ENCODE results near the gene CLPSL2. TPM values are rescaled to one million over a fixed set of nuclear protein-coding genes. Genes with fewer than 3 reads are reported as not detected.

CLPSL2 gene
- polyA plus RNA-seq, 1 experiment: not detected

DNA sequence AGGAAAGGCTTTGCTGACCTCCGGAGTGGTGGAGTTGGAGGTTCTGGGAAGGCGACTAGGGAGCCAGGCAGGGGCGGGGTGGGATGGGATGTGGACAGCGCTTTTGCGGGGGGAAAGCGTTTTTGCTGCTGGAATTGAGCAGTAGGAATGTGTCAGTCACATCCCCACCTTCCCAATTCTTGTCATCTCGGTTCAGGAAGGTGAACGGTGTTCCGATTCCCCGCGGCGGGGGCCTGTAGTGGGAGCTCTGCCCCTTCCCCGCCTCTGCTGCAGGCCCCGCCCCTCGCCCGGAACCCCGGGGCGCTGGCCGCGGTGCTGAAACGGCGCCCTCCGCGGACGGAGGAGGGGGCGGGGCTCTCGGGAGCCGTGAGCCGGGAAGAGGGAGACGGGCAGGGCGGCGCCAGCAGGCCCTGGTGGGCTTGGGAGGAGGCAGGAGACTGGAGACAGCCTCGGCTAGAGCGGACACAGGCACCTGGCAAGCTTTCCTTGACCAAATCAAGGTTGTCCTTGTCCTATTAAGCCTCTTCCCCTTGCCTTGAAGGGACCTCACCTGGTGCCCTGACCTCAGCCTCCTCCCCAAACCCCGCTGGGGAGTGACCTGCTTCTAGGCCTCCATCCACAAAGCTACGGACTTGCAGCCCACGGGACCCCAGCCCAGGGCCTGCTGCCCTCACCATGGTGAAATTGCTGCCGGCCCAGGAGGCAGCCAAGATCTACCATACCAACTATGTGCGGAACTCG is 28.8 kb downstream of the CLPSL2 start, which contains the start of gene LHFPL5:
Gene LHFPL5, plus strand, starts transcription at position 357 of the 741 bp plus-strand sequence. Its CDS starts 319 bp downstream, at position 676.
- no peak for TF ChIP-seq CTCF (IDR thresholded peaks at IDR 0.05; ENCODE audit: low read depth, low read length)
- CTCF ChIA-PET: no interaction called here
- Histone ChIP-seq H3K4me3 (ENCODE audit: low read depth, low read length) (peak within 1 kb of the TSS; percentile 41), H3K27me3 (ENCODE audit: control insufficient read depth, insufficient read depth, low read length) (no peaks in the 10 kb centered on the region), H3K27ac (ENCODE audit: low read depth, low read length) (no peak within 1 kb of the TSS), H3K9me3 (ENCODE audit: control insufficient read depth, insufficient read depth, low read length) (peaks cover 8% of the 10 kb centered on the region; the same call in 1 of the 2 replicates)
- POLR2A ChIA-PET: no interaction called here
- no peak for DNase-seq (ENCODE audit: low read depth, low spot score)

DNA sequence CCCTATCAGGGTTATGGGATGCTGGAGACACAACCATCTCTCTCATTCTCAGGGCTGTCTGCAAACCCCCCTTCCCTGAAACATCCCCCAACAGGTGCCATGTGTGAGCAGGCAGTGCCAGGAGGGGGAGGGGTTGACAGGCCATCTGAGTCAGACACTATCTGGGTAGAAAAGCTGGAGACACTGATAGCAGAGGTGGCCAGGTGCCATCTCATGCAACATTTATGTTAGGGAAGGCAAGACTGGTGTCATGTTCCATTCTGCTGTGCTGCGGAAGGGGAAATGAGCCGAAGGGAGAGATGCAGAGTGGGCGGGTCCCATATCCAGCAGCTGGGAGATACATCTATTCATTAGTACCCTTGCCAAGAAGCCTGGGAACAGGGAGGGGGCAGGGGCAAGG is 32.3 kb downstream of the CLPSL2 start:
- DNase-seq (ENCODE audit: low read depth, low spot score): no peak
- Histone ChIP-seq H3K4me3 (ENCODE audit: low read depth, low read length) (no peak overlapping the region), H3K27me3 (ENCODE audit: control insufficient read depth, insufficient read depth, low read length) (no peaks in the 10 kb centered on the region), H3K9me3 (ENCODE audit: control insufficient read depth, insufficient read depth, low read length) (peaks cover 8% of the 10 kb centered on the region; the same call in 1 of the 2 replicates), H3K27ac (ENCODE audit: low read depth, low read length) (no peak overlapping the region)
- POLR2A ChIA-PET: no interaction called here
- no peak for TF ChIP-seq CTCF (IDR thresholded peaks at IDR 0.05; ENCODE audit: low read depth, low read length)
- CTCF ChIA-PET: no interaction called here

DNA sequence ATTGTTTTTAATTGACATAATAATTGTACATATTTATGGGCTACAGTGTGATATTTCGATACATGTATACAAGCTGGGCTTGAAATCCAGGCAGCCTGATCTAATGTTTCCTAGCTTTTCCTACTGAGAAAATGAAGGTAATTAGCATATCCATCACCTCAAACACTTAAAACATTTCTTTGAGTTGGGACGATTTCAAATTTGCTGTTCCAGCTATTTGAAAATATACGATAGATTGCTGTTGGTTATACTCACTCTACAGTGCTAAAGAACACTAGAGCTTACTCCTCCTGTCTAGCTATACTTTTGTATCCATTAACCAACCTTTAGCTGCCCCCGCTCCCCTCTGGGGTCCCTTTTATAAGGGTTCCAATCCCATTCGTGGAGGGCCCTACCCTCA is 33.4 kb downstream of the CLPSL2 start:
- H3K27ac ChIP-seq (ENCODE audit: low read depth, low read length): no peak overlapping the region
- peaks cover 8% of the 10 kb centered on the region; the same call in 1 of the 2 replicates for H3K9me3 ChIP-seq (ENCODE audit: control insufficient read depth, insufficient read depth, low read length)
- TF ChIP-seq CTCF (IDR thresholded peaks at IDR 0.05; ENCODE audit: low read depth, low read length): no peak
- H3K4me3 ChIP-seq (ENCODE audit: low read depth, low read length): no peak overlapping the region
- no peak for DNase-seq (ENCODE audit: low read depth, low spot score)
- ChIA-PET POLR2A (no interaction called here), CTCF (interaction anchor here (0.6 kb wide), 1 partner anchor 184 kb away, joined by 4 read pairs; no protein-coding TSS in a partner anchor)
- no peaks in the 10 kb centered on the region for H3K27me3 ChIP-seq (ENCODE audit: control insufficient read depth, insufficient read depth, low read length)

- no peak for DNase-seq (ENCODE audit: low read depth, low spot score)
- TF ChIP-seq CTCF (IDR thresholded peaks at IDR 0.05; ENCODE audit: low read depth, low read length): no peak
- H3K27me3 ChIP-seq (ENCODE audit: control insufficient read depth, insufficient read depth, low read length): no peaks in the 10 kb centered on the region
- H3K9me3 ChIP-seq (ENCODE audit: control insufficient read depth, insufficient read depth, low read length): no peaks in the 10 kb centered on the region
- ChIA-PET POLR2A (no interaction called here), CTCF (interaction anchor here (0.6 kb wide), 1 partner anchor 167 kb away, joined by 3 read pairs; no protein-coding TSS in a partner anchor)
- H3K4me3 ChIP-seq (ENCODE audit: low read depth, low read length): no peak overlapping the region
- no peak overlapping the region for H3K27ac ChIP-seq (ENCODE audit: low read depth, low read length)
Measured at GRCh38 chr6:35810971-35811698, 34.7 kb downstream of the CLPSL2 start.

DNA sequence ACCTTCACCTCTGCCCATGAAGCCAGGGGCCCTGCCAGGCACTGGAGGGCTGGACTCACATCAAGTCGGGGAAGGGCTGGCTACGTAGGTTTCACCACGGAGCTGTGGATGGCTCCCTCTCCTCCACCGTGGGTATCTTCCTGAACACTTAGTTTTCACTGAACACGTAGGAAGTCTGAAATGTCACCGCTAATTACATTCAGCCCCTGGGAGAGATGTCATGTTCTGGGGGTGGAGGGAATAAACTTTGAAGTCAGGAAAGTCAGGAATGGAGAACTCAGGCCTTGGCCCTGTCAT is 35.2 kb downstream of the CLPSL2 start:
- no peaks in the 10 kb centered on the region for H3K9me3 ChIP-seq (ENCODE audit: control insufficient read depth, insufficient read depth, low read length)
- no peak overlapping the region for H3K4me3 ChIP-seq (ENCODE audit: low read depth, low read length)
- ChIA-PET CTCF (interaction anchor here (0.6 kb wide), 1 partner anchor 167 kb away, joined by 3 read pairs; no protein-coding TSS in a partner anchor), POLR2A (interaction anchor here (0.6 kb wide), 1 partner anchor 119 kb away, joined by 3 read pairs; no protein-coding TSS in a partner anchor)
- DNase-seq (ENCODE audit: low read depth, low spot score): no peak
- no peaks in the 10 kb centered on the region for H3K27me3 ChIP-seq (ENCODE audit: control insufficient read depth, insufficient read depth, low read length)
- H3K27ac ChIP-seq (ENCODE audit: low read depth, low read length): no peak overlapping the region
- TF ChIP-seq CTCF (IDR thresholded peaks at IDR 0.05; ENCODE audit: low read depth, low read length): no peak

Measured in AG04450 (cell line).